GM21367 (cell line): ENCODE measurements around the gene FAM135A.
"Not testable (repeated sequence)": the region's sequence is repeated elsewhere in the genome, so short reads cannot be mapped to it uniquely, and the experiment has no call there.

Source experiments
- ATAC-seq: cut with Tn5 transposase; IDR thresholded peaks from one replicate; pipeline ENCODE4 v1.9.1; 2021; ENCODE audit not compliant: unreplicated experiment

FAM135A gene

GRCh38 chr6:70607371-70607770, 194.1 kb downstream of the FAM135A start:
- not testable (repeated sequence) for ATAC-seq

- not testable (repeated sequence) for ATAC-seq
These were observed 195.9 kb downstream of the FAM135A start for GRCh38 chr6:70609181-70609580.
